CD8-positive, alpha-beta memory T cell (primary cell): Measurements from ENCODE around the gene FIGN. TPM values are rescaled to one million over a fixed set of nuclear protein-coding genes. Genes with fewer than 3 reads are reported as not detected.

Experiments
- CTCF ChIA-PET: fragments of 350-600 bp; sonication (Branson Sonifier 250); formaldehyde crosslinking; loops from one replicate; lab custom pipeline; 2021; ENCODE audit warnings: antibody characterized with exemption; lab: Charles Lee
- POLR2A ChIA-PET: fragments of 350-600 bp; sonication (Branson Sonifier 250); formaldehyde crosslinking; loops from one replicate; lab custom pipeline; 2021; ENCODE audit warnings: antibody characterized with exemption; lab: Charles Lee
- DNase-seq, 5 donors: peaks; one replicate each; pipeline versions ENCODE4 v3.0.0 to v3.0.0-alpha.2; 2020 to 2022; ENCODE audit warnings: mixed read lengths in 1 of 5
- H3K27ac ChIP-seq: one replicate; pipeline ENCODE4 v1.7.0; 2013; ENCODE audit warnings: low read depth, mild to moderate bottlenecking, low read length, moderate library complexity
- H3K27me3 ChIP-seq: 2 replicates; pipeline ENCODE4 v1.7.0; 2013; ENCODE audit warnings: low read length, mild to moderate bottlenecking; ENCODE audit not compliant: insufficient read depth, poor library complexity, severe bottlenecking
- H3K36me3 ChIP-seq: 2 replicates; pipeline ENCODE4 v1.7.0; 2013; ENCODE audit warnings: mild to moderate bottlenecking, low read length, moderate library complexity; ENCODE audit not compliant: insufficient read depth
- H3K4me1 ChIP-seq: 2 replicates; pipeline ENCODE4 v1.7.0; 2013; ENCODE audit warnings: mild to moderate bottlenecking, low read length, moderate library complexity; ENCODE audit not compliant: insufficient read depth
- H3K4me3 ChIP-seq: 2 replicates; pipeline ENCODE4 v1.7.0; 2013; ENCODE audit warnings: mild to moderate bottlenecking, low read length
- H3K9me3 ChIP-seq: 2 replicates; pipeline ENCODE4 v1.7.0; 2013; ENCODE audit warnings: mild to moderate bottlenecking, low read length
- H3K27ac Mint-ChIP-seq, 8 donors: one replicate each; pipeline ENCODE4 v1.8.0; 2020 to 2021; ENCODE audit warnings: mixed read lengths in 8 of 8, mild to moderate bottlenecking in 6 of 8, inconsistent platforms in 3 of 8, moderate library complexity in 3 of 8
- H3K27me3 Mint-ChIP-seq, 2 donors: one replicate each; pipeline ENCODE4 v1.8.0; 2020 to 2021; ENCODE audit warnings: mixed read lengths in 2 of 2, mild to moderate bottlenecking in 1 of 2, moderate library complexity in 1 of 2
- H3K36me3 Mint-ChIP-seq, 3 donors: one replicate each; pipeline ENCODE4 v1.8.0; 2020 to 2021; ENCODE audit warnings: mixed read lengths in 3 of 3, inconsistent platforms in 1 of 3, mild to moderate bottlenecking in 1 of 3
- H3K4me1 Mint-ChIP-seq, 3 donors: one replicate each; pipeline ENCODE4 v1.8.0; 2020 to 2021; ENCODE audit warnings: mixed read lengths in 3 of 3, inconsistent platforms in 1 of 3, mild to moderate bottlenecking in 1 of 3
- H3K4me3 Mint-ChIP-seq, 7 donors: one replicate each; pipeline ENCODE4 v1.8.0; 2020 to 2021; ENCODE audit warnings: mixed read lengths in 7 of 7, mild to moderate bottlenecking in 6 of 7, moderate library complexity in 4 of 7, inconsistent platforms in 2 of 7
- H3K9me3 Mint-ChIP-seq, 5 donors: one replicate each; pipeline ENCODE4 v1.8.0; 2020 to 2022; ENCODE audit warnings: mixed read lengths in 5 of 5, mild to moderate bottlenecking in 3 of 5, moderate library complexity in 2 of 5, inconsistent platforms in 1 of 5
- polyA plus RNA-seq: library from polyadenylated mRNA; unstranded; fragments of 300-500 nt; fragmentation: Illumina TruSeq; gene quantifications from one replicate; pipeline ENCODE4 v1.2.3, GENCODE V29; 2021
- total RNA-seq, 2 experiments: library from RNA; stranded (reverse); gene quantifications; one replicate each; pipeline ENCODE4 v1.2.3, GENCODE V29; 2021

Gene FIGN
- total and polyA plus RNA-seq, 3 experiments from 2014 or later: not detected

- no peaks in the 10 kb centered on the region for H3K27me3 ChIP-seq
- POLR2A ChIA-PET: no interaction called here
- Mint-ChIP-seq H3K4me1 (peaks cover 0 to 11% (median 0%) of the 10 kb centered on the region in 3 donors), H3K9me3 (peaks cover 8 to 23% (median 13%) of the 10 kb centered on the region in 5 donors), H3K36me3 (peaks cover 0 to 2% (median 0%) of the 10 kb centered on the region in 3 donors), H3K27ac (no peak overlapping the region), H3K4me3 (no peak overlapping the region), H3K27me3 (peaks cover 16 to 17% of the 10 kb centered on the region in 2 donors)
- no peaks in the 10 kb centered on the region for H3K9me3 ChIP-seq
- H3K4me1 ChIP-seq: no peaks in the 10 kb centered on the region
- DNase-seq: no peak
- CTCF ChIA-PET: no interaction called here
- no peaks in the 10 kb centered on the region for H3K36me3 ChIP-seq
- no peak overlapping the region for H3K4me3 ChIP-seq
- H3K27ac ChIP-seq: no peak overlapping the region
These were observed 1.4 kb downstream of the FIGN start for GRCh38 chr2:163734401-163734800.

GRCh38 chr2:163733956-163734355, 1.9 kb downstream of the FIGN start:
- no peaks in the 10 kb centered on the region for H3K4me1 ChIP-seq
- no peaks in the 10 kb centered on the region for H3K9me3 ChIP-seq
- no peak overlapping the region for H3K27ac Mint-ChIP-seq
- H3K27ac ChIP-seq: no peak overlapping the region
- peaks cover 0 to 11% (median 0%) of the 10 kb centered on the region in 3 donors for H3K4me1 Mint-ChIP-seq
- ChIA-PET CTCF (no interaction called here), POLR2A (no interaction called here)
- H3K27me3 ChIP-seq: no peaks in the 10 kb centered on the region
- no peaks in the 10 kb centered on the region for H3K36me3 ChIP-seq
- H3K4me3 Mint-ChIP-seq: no peak overlapping the region
- H3K9me3 Mint-ChIP-seq: peaks cover 8 to 23% (median 13%) of the 10 kb centered on the region in 5 donors
- H3K36me3 Mint-ChIP-seq: peaks cover 0 to 2% (median 0%) of the 10 kb centered on the region in 3 donors
- no peak for DNase-seq
- H3K4me3 ChIP-seq: no peak overlapping the region
- peaks cover 16 to 17% of the 10 kb centered on the region in 2 donors for H3K27me3 Mint-ChIP-seq

- no peaks in the 10 kb centered on the region for H3K27me3 ChIP-seq
- no peak overlapping the region for H3K27ac ChIP-seq
- Mint-ChIP-seq H3K4me1 (peaks cover 0 to 11% (median 0%) of the 10 kb centered on the region in 3 donors), H3K27ac (no peak overlapping the region), H3K9me3 (peaks cover 8 to 23% (median 13%) of the 10 kb centered on the region in 5 donors), H3K36me3 (peaks cover 0 to 2% (median 0%) of the 10 kb centered on the region in 3 donors), H3K4me3 (no peak overlapping the region), H3K27me3 (peaks cover 16 to 17% of the 10 kb centered on the region in 2 donors)
- DNase-seq: no peak
- no peaks in the 10 kb centered on the region for H3K9me3 ChIP-seq
- POLR2A ChIA-PET: no interaction called here
- no peaks in the 10 kb centered on the region for H3K36me3 ChIP-seq
- H3K4me3 ChIP-seq: no peak overlapping the region
- H3K4me1 ChIP-seq: no peaks in the 10 kb centered on the region
- CTCF ChIA-PET: no interaction called here
These were observed 2.4 kb downstream of the FIGN start for GRCh38 chr2:163733301-163733938.

GRCh38 chr2:163732727-163733126, 3.1 kb downstream of the FIGN start:
- Mint-ChIP-seq H3K27ac (no peak overlapping the region), H3K4me3 (no peak overlapping the region), H3K4me1 (peaks cover 0 to 11% (median 0%) of the 10 kb centered on the region in 3 donors), H3K9me3 (peaks cover 8 to 23% (median 13%) of the 10 kb centered on the region in 5 donors), H3K27me3 (peaks cover 16 to 17% of the 10 kb centered on the region in 2 donors), H3K36me3 (peaks cover 0 to 2% (median 0%) of the 10 kb centered on the region in 3 donors)
- no peak for DNase-seq
- Histone ChIP-seq H3K27ac (no peak overlapping the region), H3K36me3 (no peaks in the 10 kb centered on the region), H3K27me3 (no peaks in the 10 kb centered on the region), H3K4me1 (no peaks in the 10 kb centered on the region), H3K9me3 (no peaks in the 10 kb centered on the region), H3K4me3 (no peak overlapping the region)
- CTCF ChIA-PET: no interaction called here
- POLR2A ChIA-PET: no interaction called here

- Histone ChIP-seq H3K4me3 (no peak overlapping the region), H3K9me3 (no peaks in the 10 kb centered on the region), H3K27ac (no peak overlapping the region), H3K36me3 (no peaks in the 10 kb centered on the region), H3K27me3 (no peaks in the 10 kb centered on the region), H3K4me1 (no peaks in the 10 kb centered on the region)
- H3K4me3 Mint-ChIP-seq: no peak overlapping the region
- H3K4me1 Mint-ChIP-seq: peaks cover 0 to 11% (median 0%) of the 10 kb centered on the region in 3 donors
- no peak overlapping the region for H3K27ac Mint-ChIP-seq
- H3K36me3 Mint-ChIP-seq: peaks cover 0 to 2% (median 0%) of the 10 kb centered on the region in 3 donors
- peaks cover 6 to 20% (median 12%) of the 10 kb centered on the region in 5 donors for H3K9me3 Mint-ChIP-seq
- DNase-seq: no peak
- peaks cover 12 to 13% of the 10 kb centered on the region in 2 donors for H3K27me3 Mint-ChIP-seq
- CTCF ChIA-PET: no interaction called here
- POLR2A ChIA-PET: no interaction called here
These were observed 4.1 kb downstream of the FIGN start for GRCh38 chr2:163731735-163732134.

GRCh38 chr2:163730556-163730955, 5.3 kb downstream of the FIGN start:
- no peaks in the 10 kb centered on the region for H3K9me3 ChIP-seq
- ChIA-PET CTCF (no interaction called here), POLR2A (no interaction called here)
- Mint-ChIP-seq H3K9me3 (peaks cover 3 to 17% (median 9%) of the 10 kb centered on the region in 5 donors), H3K4me3 (no peak overlapping the region), H3K36me3 (no peaks in the 10 kb centered on the region), H3K27ac (no peak overlapping the region), H3K4me1 (peaks cover 0 to 6% (median 0%) of the 10 kb centered on the region in 3 donors), H3K27me3 (peaks cover 7 to 8% of the 10 kb centered on the region in 2 donors)
- no peaks in the 10 kb centered on the region for H3K4me1 ChIP-seq
- no peaks in the 10 kb centered on the region for H3K27me3 ChIP-seq
- H3K4me3 ChIP-seq: no peak overlapping the region
- no peak for DNase-seq
- no peak overlapping the region for H3K27ac ChIP-seq
- no peaks in the 10 kb centered on the region for H3K36me3 ChIP-seq

GRCh38 chr2:163729636-163730273, 6.1 kb downstream of the FIGN start:
- CTCF ChIA-PET: no interaction called here
- Mint-ChIP-seq H3K9me3 (peaks cover 3 to 12% (median 4%) of the 10 kb centered on the region in 5 donors), H3K4me3 (no peak overlapping the region)

GRCh38 chr2:163723881-163724280, 11.9 kb downstream of the FIGN start:
- Histone ChIP-seq H3K36me3 (no peaks in the 10 kb centered on the region), H3K27ac (no peak overlapping the region), H3K9me3 (no peaks in the 10 kb centered on the region), H3K4me3 (no peak overlapping the region), H3K27me3 (no peaks in the 10 kb centered on the region), H3K4me1 (no peaks in the 10 kb centered on the region)
- H3K36me3 Mint-ChIP-seq: no peaks in the 10 kb centered on the region
- no peaks in the 10 kb centered on the region for H3K4me1 Mint-ChIP-seq
- H3K4me3 Mint-ChIP-seq: no peak overlapping the region
- H3K9me3 Mint-ChIP-seq: peaks cover 0 to 15% (median 1%) of the 10 kb centered on the region in 5 donors
- POLR2A ChIA-PET: no interaction called here
- H3K27ac Mint-ChIP-seq: no peak overlapping the region
- H3K27me3 Mint-ChIP-seq: no peaks in the 10 kb centered on the region
- CTCF ChIA-PET: no interaction called here
- DNase-seq: no peak

More at GRCh38 chr2:163729636-163730273, 6.1 kb downstream of the FIGN start:
- H3K4me3 ChIP-seq: no peak overlapping the region
- no peaks in the 10 kb centered on the region for H3K9me3 ChIP-seq
- Mint-ChIP-seq H3K27me3 (peaks cover under 1 to 6% of the 10 kb centered on the region in 2 donors), H3K27ac (no peak overlapping the region), H3K4me1 (no peaks in the 10 kb centered on the region), H3K36me3 (no peaks in the 10 kb centered on the region)
- no peaks in the 10 kb centered on the region for H3K27me3 ChIP-seq
- H3K27ac ChIP-seq: no peak overlapping the region
- no peaks in the 10 kb centered on the region for H3K36me3 ChIP-seq
- H3K4me1 ChIP-seq: no peaks in the 10 kb centered on the region
- POLR2A ChIA-PET: no interaction called here
- DNase-seq: no peak
